GM12864 (cell line): ENCODE measurements around the gene SIGLEC11.

Experiments
- DNase-seq: peaks from one replicate; pipeline ENCODE4 v3.0.0-alpha.2; 2011; ENCODE audit warnings: low read depth
- H3K4me3 ChIP-seq: 2 replicates; pipeline ENCODE4 v1.5.1; 2011; ENCODE audit warnings: mild to moderate bottlenecking, low read depth, low read length, control low read depth
- CTCF ChIP-seq: IDR thresholded peaks from 2 replicates; pipeline ENCODE4 v1.5.1; 2011; ENCODE audit warnings: low read depth, mild to moderate bottlenecking, moderate library complexity, low read length, control low read depth, inconsistent platforms; ENCODE audit errors: missing control alignments

Gene SIGLEC11

GRCh38 chr19:49916839-49917733 is 43.9 kb downstream of the SIGLEC11 start:
- DNase-seq: no peak
- no peak overlapping the region for H3K4me3 ChIP-seq
- peak; percentile 33 for TF ChIP-seq CTCF

- no peak overlapping the region for H3K4me3 ChIP-seq
- peak; percentile 48 for TF ChIP-seq CTCF
- DNase-seq: no peak
These were observed 45.7 kb downstream of the SIGLEC11 start for GRCh38 chr19:49915271-49915670.

GRCh38 chr19:49913720-49914119 is 47.3 kb downstream of the SIGLEC11 start:
- DNase-seq: no peak
- peak overlapping the region; percentile 21; the same call in 1 of the 2 replicates for H3K4me3 ChIP-seq

GRCh38 chr19:49912965-49913685 is 47.8 kb downstream of the SIGLEC11 start:
- TF ChIP-seq CTCF: peak; percentile 71
- H3K4me3 ChIP-seq: peak overlapping the region; percentile 21; the same call in 1 of the 2 replicates
- no peak for DNase-seq

More at GRCh38 chr19:49913720-49914119, 47.3 kb downstream of the SIGLEC11 start:
- TF ChIP-seq CTCF: no peak

- peak overlapping the region; percentile 11; the same call in 1 of the 2 replicates for H3K4me3 ChIP-seq
- TF ChIP-seq CTCF: no peak
- no peak for DNase-seq
These were observed 49.4 kb downstream of the SIGLEC11 start for GRCh38 chr19:49911381-49912145.

GRCh38 chr19:49910179-49910578 is 50.8 kb downstream of the SIGLEC11 start:
- no peak for TF ChIP-seq CTCF
- no peak for DNase-seq
- H3K4me3 ChIP-seq: no peak overlapping the region
